Activated CD4-positive, CD25-positive, alpha-beta regulatory T cell treated with anti-CD3 and anti-CD28 coated beads, Interleukin-2, amount 50 U/mL, for 24 hours (primary cell): ENCODE data around the gene BRPF1.

Experiments used
- ATAC-seq, 2 donors: fragments of 150-1000 bp; cut with Tn5 transposase; one replicate each; pipeline ENCODE4 v1.10.0; 2021; ENCODE audit warnings: mild to moderate bottlenecking in 1 of 2, moderate library complexity in 1 of 2

Gene BRPF1

DNA sequence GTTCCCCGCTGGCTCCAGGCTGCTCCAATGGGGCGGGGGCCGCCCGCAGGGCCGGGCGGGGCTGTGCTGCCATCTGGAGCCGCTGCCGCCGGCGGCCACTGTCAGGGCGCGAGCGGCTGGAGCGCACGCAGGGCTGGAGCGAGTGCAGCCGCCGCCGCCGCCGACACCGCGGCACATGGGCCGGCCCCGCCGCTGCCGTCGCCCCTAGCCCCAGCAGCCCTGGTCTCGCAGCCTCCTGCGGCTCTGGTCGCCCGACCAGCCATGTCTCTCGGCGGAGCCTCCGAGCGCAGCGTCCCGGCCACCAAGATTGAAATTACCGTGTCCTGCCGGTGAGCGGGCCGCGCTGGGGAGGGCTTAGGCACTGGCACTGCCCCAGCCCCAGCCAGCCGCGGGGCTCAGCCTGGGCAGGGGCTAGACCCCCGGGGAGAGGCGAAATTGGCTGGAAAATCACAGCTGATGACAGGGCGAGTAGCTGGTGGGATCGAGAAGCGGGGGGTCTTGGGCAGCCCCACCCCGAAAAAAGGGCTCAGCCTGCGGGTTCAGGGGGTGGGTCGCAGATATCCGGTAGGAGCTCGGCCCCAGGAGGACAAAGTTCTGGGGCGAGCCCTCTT, 27.7 kb upstream of the BRPF1 start, which contains the start of gene CPNE9:
Gene CPNE9 (plus strand): TSS at position 98 of the 611 bp plus-strand sequence. CDS start 164 bp downstream, at position 262.
- ATAC-seq: peak; percentile 24 to 32

DNA sequence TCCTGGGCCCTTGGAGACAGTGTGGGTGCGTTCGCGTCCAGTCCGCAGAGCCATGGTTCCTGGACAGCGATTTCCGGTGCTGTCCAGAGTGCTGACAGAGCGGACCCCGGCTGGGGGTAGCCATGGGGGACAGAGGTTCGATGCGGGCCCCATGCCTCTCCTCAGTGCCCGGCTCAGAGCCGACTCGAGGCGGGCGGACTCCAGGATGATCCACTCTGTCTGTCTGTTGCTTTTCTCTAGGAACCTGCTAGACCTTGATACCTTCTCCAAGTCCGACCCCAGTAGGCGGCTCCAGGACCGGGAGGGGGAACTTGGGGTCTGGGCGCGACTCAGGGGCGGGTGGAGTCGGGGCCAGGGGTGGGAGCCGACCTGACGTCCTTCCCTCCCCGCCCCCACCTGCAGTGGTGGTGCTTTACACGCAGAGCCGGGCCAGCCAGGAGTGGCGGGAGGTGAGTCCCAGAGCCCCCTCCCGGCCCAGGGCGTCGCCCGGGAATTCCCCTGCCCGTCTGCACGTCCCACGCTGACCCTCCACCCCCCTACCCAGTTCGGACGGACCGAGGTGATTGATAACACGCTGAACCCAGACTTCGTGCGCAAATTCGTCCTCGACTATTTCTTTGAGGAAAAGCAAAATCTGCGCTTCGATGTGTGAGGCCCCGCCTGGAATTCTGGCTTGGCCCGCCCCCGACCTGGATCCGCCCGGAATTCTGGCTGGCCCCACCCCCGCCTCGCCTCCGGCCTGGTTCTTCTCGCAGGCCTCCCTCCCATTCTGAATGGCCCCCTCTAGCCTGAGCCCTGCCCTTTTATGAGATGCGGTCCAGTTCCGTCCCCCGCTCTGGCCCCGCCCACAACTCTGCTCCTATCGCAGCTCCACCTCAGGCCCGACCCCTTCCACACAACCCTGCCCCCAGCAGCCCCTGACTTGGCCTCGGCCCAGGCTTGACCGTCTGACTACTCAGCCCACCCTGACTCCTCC, 26.9 kb upstream of the BRPF1 start:
- ATAC-seq: peak in 1 of 2 donors; percentile 6

DNA sequence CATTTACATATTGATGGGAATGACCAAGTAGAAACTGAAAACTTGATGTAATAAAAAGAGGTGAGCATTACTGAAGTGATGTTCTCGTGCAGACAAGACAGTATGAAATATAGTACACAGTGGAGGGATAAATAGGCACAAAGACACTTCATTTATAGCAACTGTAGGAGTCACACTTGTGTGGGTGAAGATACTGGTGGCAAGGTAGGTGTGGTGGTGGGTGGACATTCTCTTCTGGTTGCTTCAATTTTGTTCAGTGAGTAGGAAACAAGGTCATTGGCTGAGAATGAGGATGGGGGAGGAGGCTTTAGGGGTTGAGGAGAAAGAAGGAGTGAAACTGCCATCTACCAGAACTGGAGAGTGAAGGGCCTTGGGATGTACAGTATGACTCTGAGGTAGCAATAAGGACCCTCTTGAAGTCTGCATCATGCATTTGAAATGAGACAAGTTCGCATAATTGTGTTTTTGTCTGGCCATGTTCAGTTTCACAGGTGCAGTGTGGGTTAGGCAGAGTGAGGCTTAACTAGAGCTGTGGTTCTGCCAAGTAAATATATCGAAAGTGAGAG, 21.3 kb upstream of the BRPF1 start:
- ATAC-seq: no peak

DNA sequence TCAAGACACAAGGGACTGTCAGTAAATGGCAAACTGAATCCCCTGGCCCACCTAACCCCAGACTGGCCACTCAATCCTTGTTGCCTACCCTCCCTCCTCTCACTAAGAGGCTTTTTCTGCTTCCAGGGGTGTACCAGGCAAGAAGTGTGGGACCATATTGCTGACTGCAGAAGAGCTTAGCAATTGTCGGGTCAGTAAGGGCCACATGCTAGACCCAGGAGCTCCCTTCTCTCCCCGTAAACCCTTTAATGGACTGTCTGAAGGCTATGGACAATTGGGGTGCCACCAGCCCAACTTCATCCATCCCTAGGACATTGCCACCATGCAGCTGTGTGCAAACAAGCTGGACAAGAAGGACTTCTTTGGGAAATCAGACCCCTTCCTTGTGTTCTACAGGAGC, 19.1 kb upstream of the BRPF1 start:
- no peak for ATAC-seq

DNA sequence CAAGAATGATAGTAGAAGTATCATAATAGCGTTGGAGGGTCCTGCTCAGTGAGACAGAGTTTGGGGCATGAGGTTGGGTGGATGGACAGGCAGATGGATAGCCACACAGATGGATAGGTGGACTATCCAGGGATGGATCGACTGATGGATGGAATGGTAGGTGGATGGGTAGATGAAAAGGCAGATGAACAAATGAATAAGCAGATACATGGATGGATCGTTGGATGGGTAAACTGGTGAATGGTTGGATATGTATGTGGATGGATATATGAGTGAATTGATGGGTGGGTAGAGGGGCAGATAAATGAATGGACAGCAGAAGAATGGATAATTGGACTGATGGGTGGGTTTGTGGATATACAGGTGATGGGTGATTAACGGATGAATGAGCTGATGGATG, 18.4 kb upstream of the BRPF1 start:
- no peak for ATAC-seq

DNA sequence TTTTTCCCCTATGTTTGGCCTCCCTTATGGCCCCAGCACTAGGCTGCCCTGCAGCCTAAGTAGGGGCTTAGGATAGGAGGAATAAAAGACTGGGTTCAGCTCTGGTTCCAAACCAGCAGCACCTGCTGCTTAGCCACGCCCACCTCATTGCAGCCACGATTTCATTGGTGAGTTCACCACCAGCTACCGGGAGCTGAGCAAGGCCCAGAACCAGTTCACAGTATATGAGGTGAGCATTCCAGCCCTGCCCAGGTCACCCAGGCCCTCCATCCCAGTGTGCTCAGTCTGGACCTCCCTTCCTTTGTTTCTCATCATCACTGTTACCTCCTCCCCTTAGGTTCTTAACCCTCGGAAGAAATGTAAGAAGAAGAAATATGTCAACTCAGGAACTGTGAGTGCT, 16.4 kb upstream of the BRPF1 start:
- ATAC-seq: no peak

DNA sequence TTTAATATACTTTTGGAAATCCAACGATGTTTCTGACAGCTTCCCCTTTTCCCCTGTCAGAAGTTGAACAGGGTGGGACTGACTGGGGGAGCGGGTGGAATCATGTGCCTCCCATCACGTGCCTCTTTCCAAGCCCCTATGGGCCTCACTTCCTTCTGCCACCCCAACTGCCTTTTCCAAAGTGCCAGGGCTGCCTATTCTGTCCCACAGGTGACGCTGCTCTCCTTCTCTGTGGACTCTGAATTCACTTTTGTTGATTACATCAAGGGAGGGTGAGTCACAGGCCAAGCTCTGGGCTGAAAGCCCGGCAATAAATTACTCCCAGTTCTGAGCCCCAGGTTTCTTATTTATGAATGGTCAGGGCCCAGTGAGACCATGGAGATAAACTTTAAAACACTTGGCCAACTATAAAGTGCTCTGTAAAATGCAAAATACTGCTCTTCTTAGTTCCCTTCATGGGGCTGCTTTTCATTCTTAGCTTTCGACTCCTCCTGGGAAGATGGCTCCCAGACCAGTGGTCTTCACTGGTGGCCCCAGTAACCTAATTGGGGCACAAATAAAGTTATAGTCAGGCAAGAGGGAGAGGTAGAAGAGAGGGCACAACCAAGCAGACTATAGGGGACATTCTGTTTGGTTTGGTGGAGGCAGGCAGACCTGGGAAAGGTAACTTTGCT, 15.6 kb upstream of the BRPF1 start:
- peak; percentile 55 to 79 for ATAC-seq

DNA sequence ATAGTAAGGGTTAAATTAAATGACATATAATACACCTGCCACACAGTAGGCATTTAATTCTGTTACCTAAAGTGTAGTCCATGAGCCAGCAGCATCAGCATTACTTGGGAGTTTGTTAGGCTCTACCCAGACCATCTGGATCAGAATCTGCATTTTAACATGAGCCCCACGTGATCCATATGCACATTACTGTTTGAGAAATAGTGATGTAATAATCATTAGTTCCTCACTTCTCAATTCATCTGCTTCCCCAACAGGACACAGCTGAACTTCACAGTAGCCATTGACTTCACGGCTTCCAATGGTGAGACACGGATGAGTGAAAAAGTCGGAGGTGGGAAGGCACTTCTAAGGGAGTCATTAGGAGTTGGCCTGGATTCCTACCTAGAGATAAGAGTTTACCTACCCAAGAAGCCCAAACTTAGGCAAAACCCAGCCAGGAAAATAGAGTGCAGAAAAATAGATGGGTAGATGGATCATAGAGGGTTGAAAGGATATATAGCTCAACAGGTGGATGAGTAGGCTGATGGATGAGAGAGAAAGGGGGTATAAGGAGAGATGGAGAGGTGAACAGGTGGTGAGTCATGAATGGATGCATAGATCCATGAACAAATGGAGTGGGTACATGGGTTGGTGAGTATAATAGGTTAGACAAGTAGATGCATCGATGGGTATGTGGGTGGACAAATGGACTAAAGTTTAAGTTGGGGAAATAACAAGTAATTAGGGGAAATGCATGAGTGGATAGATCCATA, 14.6 kb upstream of the BRPF1 start:
- ATAC-seq: no peak

DNA sequence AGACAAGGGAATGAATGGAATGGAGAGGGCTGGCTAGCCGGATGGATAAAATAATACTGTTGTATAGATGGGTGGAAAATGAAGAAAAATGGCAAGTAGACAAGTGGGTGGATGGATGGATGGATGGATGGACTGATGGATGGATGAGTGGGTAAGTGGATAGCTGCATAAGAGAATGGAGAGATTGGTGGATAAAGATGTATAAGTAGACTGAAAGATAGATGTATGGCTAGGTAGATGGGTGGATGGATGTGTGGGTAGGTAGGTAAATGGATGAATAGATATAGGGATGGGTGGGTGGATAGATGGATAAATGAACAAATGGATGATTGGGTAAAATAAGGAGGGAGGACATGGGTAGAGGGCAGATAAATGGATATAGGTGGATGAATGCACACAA, 14.0 kb upstream of the BRPF1 start:
- no peak for ATAC-seq

DNA sequence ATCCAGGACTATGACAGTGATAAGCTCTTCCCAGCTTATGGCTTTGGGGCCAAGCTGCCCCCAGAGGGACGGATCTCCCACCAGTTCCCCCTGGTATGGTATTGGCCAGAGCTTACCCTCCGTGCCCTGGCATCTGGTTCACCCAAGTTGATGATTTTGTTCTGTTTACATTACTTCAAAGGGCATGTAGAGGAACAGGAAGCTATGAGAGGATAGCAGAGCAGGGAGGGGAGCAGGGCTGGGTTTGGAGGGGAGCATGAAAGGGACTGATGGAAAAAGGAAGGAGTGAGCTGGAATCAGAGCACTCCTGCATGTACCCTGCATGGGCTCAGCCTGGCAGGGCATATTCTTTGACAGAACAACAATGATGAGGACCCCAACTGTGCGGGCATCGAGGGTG, 13.4 kb upstream of the BRPF1 start:
- no peak for ATAC-seq

DNA sequence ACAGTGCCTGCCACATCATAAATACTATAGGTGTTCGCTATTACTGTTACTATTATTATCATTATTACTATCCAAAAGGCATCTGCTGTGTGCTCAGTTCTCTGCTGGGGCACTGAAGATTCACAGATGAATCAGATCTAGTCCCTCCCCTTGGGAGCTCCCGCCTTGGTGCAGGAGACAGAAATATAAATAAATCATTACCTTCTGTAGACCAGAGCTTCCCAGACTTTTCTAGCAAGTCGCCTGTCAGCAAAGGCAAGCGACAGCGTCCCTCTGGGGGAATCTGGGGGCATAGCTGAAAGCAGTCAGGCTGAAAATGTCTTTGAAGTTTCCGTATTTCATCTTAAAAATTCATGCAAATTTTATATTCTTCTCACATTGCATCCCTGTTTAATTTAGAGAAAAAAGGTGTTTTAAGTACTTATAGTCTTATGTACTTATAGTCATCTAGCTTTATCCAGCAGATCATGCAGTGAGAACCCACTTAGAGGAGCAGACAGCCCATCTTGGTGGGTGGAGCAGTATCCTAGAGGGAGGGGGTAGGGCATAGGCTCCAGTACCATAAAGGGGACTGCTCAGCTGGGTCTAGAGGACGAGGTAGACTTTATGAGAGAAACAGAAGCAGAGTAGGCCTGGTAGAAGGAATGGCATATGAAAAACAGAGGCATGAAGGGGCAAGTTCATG, 10.4 kb upstream of the BRPF1 start:
- no peak for ATAC-seq

DNA sequence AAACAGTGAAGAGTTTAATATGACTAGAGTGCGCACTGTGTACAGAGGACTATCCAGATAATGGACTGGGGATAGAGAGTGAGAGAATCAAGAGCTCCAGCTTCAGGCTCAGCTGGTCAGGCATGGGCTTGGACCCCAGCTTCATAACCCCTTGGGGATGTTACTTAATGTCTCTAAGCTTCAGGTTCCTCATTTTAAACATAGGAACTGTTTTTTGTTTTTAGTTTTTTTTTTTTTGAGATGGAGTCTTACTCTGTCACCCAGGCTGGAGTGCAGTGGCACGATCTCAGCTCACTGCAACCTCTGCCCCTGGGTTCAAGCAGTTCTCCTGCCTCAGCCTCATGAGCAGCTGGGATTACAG, 9.9 kb upstream of the BRPF1 start:
- ATAC-seq: no peak

DNA sequence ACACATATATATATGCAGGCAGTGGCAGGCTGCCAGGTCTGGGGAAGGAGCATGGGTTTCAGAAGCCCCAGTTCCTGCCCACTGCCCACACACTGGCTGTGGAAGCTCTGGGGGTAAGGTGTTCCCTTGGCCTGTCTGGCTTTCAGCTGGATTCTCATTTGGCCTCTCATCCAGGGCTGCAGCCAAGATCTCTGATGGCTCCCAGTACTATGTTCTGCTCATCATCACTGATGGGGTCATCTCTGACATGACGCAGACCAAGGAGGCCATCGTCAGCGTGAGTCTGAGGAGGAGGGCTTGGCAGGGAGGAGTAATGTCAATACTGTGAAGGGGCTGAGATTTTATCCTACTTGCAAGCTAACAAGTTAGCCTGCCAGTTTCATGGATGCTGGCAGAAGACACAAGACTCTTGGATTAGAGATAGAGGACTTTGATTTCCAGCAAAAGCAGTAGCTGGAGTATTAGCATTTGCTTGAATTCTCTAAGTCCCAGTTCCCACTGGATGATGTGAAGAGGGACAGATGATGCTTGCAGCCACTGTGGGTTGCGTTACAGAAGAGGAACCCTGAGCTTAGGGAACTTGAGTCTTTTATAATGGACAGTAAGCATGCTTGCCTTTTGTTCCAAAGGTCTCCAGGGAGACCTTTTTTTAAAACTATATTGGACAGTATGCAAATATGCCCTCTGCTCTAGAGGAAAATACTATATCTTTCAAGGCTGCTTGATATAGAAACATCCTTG, 5.6 kb upstream of the BRPF1 start:
- ATAC-seq: no peak

DNA sequence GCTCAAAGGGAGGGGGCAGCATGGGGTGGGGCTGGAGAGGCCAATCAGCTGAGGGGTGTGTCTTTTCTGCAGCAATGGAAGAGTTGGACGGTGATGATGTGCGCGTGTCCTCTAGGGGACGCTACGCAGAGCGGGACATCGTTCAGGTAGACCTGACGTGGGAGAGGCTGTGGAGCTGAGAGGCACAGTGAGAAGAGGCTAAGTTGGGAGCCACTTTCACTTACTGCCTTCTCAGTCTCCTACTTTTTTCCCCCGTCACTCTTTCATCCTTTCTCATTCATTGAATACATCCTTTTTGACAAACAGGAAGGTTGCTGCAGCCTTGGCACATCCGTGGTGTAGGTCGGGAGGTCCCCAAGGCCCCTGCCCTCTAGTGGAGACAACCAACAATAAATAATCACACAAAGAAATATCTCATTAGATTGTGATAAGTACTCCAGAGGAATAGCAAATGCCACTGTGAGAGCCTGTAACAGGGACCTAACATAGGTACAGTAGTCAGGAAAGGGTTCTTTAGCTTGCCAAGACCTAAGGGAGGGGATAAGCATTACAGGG, 4.4 kb upstream of the BRPF1 start:
- ATAC-seq: peak; percentile 7 to 12

DNA sequence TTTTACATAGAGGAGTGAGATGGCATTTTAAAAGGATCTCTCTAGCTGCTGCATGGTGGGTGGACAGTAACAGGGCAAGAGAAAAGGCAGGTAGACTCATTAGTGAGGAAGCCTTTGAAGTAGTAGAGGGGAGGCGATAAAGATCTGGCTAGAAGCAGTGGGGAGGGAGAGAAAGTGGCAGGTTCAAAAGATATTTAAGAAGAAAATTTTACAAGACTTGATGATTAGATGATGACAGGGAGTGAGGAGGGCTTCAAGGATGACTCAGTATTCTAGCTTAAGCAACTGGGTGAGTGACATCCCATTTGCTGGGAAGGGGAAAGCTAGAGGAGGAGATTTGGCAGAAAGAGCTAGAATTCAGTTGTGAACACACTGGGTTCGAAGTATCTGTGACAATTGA, 3.8 kb upstream of the BRPF1 start:
- ATAC-seq: peak in 1 of 2 donors; percentile 1

DNA sequence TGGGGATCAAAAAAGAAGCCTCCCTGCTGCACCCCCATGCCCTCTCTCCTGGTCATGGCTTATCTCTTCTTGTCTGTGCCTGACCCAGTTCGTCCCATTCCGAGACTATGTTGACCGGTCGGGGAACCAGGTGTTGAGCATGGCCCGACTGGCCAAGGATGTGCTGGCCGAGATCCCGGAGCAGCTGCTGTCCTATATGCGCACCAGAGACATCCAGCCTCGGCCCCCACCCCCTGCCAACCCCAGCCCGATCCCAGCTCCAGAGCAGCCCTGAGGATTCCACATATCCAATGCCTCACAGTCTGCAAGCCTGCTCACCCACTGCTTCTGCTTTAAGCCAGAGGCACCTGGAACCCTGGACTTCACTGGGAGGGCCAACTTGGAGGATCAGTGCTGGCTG, 2.1 kb upstream of the BRPF1 start:
- no peak for ATAC-seq

DNA sequence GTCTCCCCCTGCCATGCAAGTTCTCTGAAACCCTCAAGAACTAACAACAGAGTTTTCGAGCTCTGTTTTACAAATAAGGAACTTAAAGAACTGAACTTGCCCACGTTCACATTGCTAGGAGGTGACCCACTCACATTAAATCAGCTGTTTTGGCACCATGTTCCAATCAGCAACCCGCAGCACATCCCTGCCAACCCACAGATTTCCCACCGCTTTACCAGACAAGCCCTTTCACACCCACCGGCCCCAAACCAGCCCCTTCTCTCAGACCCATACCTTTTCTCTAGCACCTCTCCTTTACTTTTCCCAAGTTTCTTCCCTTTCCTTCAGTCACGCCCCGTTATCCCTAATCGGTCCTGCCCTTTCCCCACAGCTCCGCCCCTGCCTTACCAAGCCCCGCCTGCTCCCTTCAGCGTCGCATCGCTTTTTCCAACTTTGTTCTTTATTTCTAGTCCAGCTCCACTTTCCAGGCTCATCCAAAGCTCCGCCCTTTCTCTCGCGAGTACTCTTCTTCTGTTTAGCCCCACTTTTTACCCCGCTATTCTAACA, 804 bp upstream of the BRPF1 start:
- peak; percentile 34 to 40 for ATAC-seq

DNA sequence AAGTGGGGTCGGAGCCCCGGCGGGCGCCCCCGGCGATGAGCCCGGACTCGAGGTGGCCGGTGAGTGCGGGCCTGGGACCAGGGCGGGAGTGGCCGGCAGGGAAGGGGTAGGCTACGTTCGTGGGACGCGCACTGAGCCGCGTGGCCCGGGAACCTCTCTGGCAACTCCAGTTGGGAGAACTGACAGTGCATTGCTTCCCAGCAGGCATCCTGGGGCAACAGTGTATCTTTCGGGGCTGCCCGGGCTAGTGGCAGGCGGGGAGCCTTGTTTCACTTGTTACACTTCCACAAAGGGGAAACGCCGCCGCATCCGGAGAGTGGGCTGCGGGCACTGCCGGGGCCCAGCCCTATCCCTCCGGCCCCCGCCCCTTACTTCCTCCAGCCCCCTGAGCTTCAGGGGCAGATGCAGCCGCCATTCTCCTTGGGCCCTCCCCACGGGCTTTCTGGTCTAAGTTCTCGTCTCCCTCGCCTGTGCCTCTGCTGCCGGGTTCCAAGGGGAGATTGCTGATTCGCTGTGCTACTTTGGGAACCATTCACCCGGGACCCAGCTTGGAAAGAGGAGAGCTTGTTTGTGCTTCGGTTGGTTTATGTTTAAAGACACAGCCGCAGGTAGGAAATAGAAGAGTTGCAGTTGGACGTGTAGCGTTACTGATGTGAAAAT, 675 bp downstream of the BRPF1 start:
- no peak for ATAC-seq

DNA sequence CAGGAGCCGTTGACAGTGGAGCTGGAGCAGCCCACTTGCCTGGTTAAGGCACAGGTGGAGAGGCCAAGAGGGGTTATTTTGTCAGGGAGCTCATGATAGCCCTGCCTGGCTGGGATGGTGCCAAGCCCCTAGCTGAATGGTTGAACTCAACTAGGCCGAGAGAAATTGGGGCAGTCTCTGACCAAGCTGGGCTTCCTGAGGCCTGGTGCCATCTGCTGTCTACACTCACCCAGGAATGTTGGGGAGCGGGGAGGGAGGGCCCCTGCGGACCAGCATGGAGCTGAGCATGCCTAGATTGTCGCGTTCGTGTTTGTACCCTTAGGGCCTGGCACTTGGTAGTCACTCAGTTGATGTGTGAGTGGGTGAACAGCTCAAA, 1.2 kb downstream of the BRPF1 start:
- ATAC-seq: no peak

DNA sequence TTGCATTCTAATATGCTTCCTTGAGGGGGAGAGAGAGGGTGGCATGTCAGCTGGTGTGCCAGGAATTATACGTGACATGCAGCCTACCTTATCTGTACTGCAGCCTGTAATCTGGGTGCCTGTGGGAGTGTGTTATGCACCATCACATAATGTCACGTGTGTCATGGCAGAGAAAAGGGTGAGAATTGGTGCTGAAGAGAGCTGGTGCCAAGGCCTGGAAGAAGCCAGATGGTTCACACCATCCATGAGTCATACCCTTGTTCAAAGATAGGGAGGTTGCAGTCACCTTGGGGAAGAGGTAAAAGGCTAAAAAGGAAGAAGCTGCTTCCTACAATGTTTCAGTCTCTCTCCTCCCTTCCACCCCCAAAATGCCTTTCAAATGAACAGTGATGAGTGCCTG, 5.3 kb downstream of the BRPF1 start:
- ATAC-seq: peak; percentile 45 to 50
